SK-N-SH (cell line): Measurements from ENCODE around the gene PAXX. TPM values are rescaled to one million over a fixed set of nuclear protein-coding genes. Genes with fewer than 3 reads are reported as not detected.

Experiments
- CTCF ChIA-PET: fragments of 300-600, 350-600 bp; formaldehyde crosslinking; extraction: SDS; loops from one replicate; lab custom pipeline; 2021; lab: Yijun Ruan, JAX
- POLR2A ChIA-PET: fragments of 350-600 bp; sonication (Branson Sonifier 250); formaldehyde crosslinking; extraction: SDS; loops from one replicate; lab custom pipeline; 2020; ENCODE audit warnings: antibody characterized with exemption, inconsistent platforms; lab: Yijun Ruan, JAX
- DNase-seq: peaks from one replicate; pipeline ENCODE4 v3.0.0; 2012
- H2AFZ ChIP-seq: fragments of 200-600 bp; sonication (generic); 2 replicates; pipeline ENCODE4 v1.8.1; 2016; ENCODE audit warnings: antibody characterized with exemption, mild to moderate bottlenecking, low read depth
- H3F3A ChIP-seq: fragments of 200-600 bp; sonication (generic); replicated peaks from 2 replicates; pipeline ENCODE3; 2016; ENCODE audit warnings: antibody characterized with exemption, mild to moderate bottlenecking; ENCODE audit not compliant: insufficient read depth
- H3K27ac ChIP-seq, 2 experiments: fragments of 200-500 bp in 1 of 2; fragments of 200-600 bp in 1 of 2; sonication (Bioruptor generic) in 1 of 2; sonication (generic), shearing (Covaris generic) in 1 of 2; 2 replicates each; pipeline versions ENCODE4 v1.5.1 to v1.6.1; 2014 to 2016; ENCODE audit warnings: low read depth in 2 of 2, inconsistent platforms in 1 of 2, low read length in 1 of 2, mild to moderate bottlenecking in 1 of 2, mixed read lengths in 1 of 2
- H3K27me3 ChIP-seq: fragments of 200-600 bp; sonication (generic), shearing (Covaris generic); 2 replicates; pipeline ENCODE4 v1.6.1; 2016; ENCODE audit warnings: mixed run types; ENCODE audit not compliant: insufficient read depth
- H3K36me3 ChIP-seq, 2 experiments: fragments of 200-500 bp in 1 of 2; fragments of 200-600 bp in 1 of 2; sonication (Bioruptor generic) in 1 of 2; sonication (generic) in 1 of 2; replicated peaks in 1 of 2; 2 replicates each; pipeline versions ENCODE3 to v1.5.1; 2014 to 2016; ENCODE audit warnings: low read length in 1 of 2, mild to moderate bottlenecking in 1 of 2; ENCODE audit not compliant: insufficient read depth in 2 of 2, control insufficient read depth in 1 of 2
- H3K4me1 ChIP-seq, 2 experiments: fragments of 200-500 bp in 1 of 2; fragments of 200-600 bp in 1 of 2; sonication (Bioruptor generic) in 1 of 2; sonication (generic), shearing (Covaris generic) in 1 of 2; 2 replicates each; pipeline versions ENCODE4 v1.5.1 to v1.6.1; 2014 to 2016; ENCODE audit warnings: low read depth in 1 of 2, low read length in 1 of 2, mixed run types in 1 of 2; ENCODE audit not compliant: insufficient read depth in 2 of 2, control insufficient read depth in 1 of 2
- H3K4me2 ChIP-seq: fragments of 200-600 bp; sonication (generic), shearing (Covaris generic); 2 replicates; pipeline ENCODE4 v1.6.1; 2017; ENCODE audit warnings: mixed run types
- H3K4me3 ChIP-seq, 2 experiments: fragments of 200-500 bp in 1 of 2; fragments of 200-600 bp in 1 of 2; sonication (Bioruptor generic) in 1 of 2; sonication (generic), shearing (Covaris generic) in 1 of 2; 2 replicates each; pipeline versions ENCODE4 v1.5.1 to v1.8.1; 2014 to 2016; ENCODE audit warnings: low read depth in 2 of 2, inconsistent platforms in 1 of 2, low read length in 1 of 2, mild to moderate bottlenecking in 1 of 2, mixed read lengths in 1 of 2, moderate library complexity in 1 of 2
- H3K79me2 ChIP-seq: fragments of 200-600 bp; sonication (generic); 2 replicates; pipeline ENCODE4 v1.8.1; 2017; ENCODE audit warnings: mild to moderate bottlenecking; ENCODE audit not compliant: insufficient read depth
- H3K9ac ChIP-seq: fragments of 200-600 bp; sonication (generic); 2 replicates; pipeline ENCODE4 v1.6.1; 2017; ENCODE audit warnings: mixed run types
- H3K9me2 ChIP-seq: fragments of 200-600 bp; sonication (generic); 2 replicates; pipeline ENCODE4 v1.6.1; 2017; ENCODE audit warnings: mixed run types
- H3K9me3 ChIP-seq: fragments of 200-600 bp; sonication (generic); 2 replicates; pipeline ENCODE4 v1.6.1; 2017; ENCODE audit warnings: mixed run types, mild to moderate bottlenecking, moderate library complexity
- H4K20me1 ChIP-seq: fragments of 200-600 bp; sonication (generic); 2 replicates; pipeline ENCODE4 v1.6.1; 2017; ENCODE audit warnings: mild to moderate bottlenecking, mixed run types; ENCODE audit not compliant: insufficient read depth
- ELF1 ChIP-seq: IDR thresholded peaks from 2 replicates; pipeline ENCODE4 v1.4.0; 2012
- EZH2phosphoT487 ChIP-seq: fragments of 200-600 bp; sonication (generic); IDR thresholded peaks from 2 replicates; pipeline ENCODE4 v1.6.1; 2017; ENCODE audit warnings: low read depth, mixed run types, mild to moderate bottlenecking, antibody characterized with exemption, moderate library complexity, borderline replicate concordance
- FOSL2 ChIP-seq: IDR thresholded peaks from 2 replicates; pipeline ENCODE4 v1.4.0; 2012; ENCODE audit warnings: low read depth, mild to moderate bottlenecking, moderate library complexity, borderline replicate concordance
- GABPA ChIP-seq: IDR thresholded peaks from 2 replicates; pipeline ENCODE4 v1.4.0; 2012; ENCODE audit warnings: low read depth, mild to moderate bottlenecking
- MAX ChIP-seq: IDR thresholded peaks from 2 replicates; pipeline ENCODE4 v1.4.0; 2012; ENCODE audit warnings: low read depth
- MXI1 ChIP-seq: IDR thresholded peaks from 2 replicates; pipeline ENCODE4 v1.6.1; 2012; ENCODE audit warnings: mild to moderate bottlenecking, low read depth, low read length, improper control_type of control experiment
- PBX3 ChIP-seq: IDR thresholded peaks from 2 replicates; pipeline ENCODE4; 2012
- REST ChIP-seq: IDR thresholded peaks from 2 replicates; pipeline ENCODE4 v1.6.1; 2012; ENCODE audit warnings: mild to moderate bottlenecking, low read depth, low read length, moderate library complexity
- RFX5 ChIP-seq: IDR thresholded peaks from 2 replicates; pipeline ENCODE4 v1.6.1; 2012; ENCODE audit warnings: mild to moderate bottlenecking, improper control_type of control experiment, low read length
- SMC3 ChIP-seq: IDR thresholded peaks from 2 replicates; pipeline ENCODE4 v1.6.1; 2012; ENCODE audit warnings: low read depth, low read length, improper control_type of control experiment
- TCF12 ChIP-seq: IDR thresholded peaks from 2 replicates; pipeline ENCODE4 v1.4.0; 2012
- TEAD4 ChIP-seq: IDR thresholded peaks from 2 replicates; pipeline ENCODE4 v1.4.0; 2012; ENCODE audit warnings: mild to moderate bottlenecking, borderline replicate concordance; ENCODE audit not compliant: insufficient read depth
- YY1 ChIP-seq: IDR thresholded peaks from 2 replicates; pipeline ENCODE4 v1.4.0; 2012; ENCODE audit warnings: low read depth, mild to moderate bottlenecking
- WGBS: methylation state at CpG from one replicate; pipeline ENCODE4 v1.1.6; 2017; ENCODE audit warnings: low lambda C conversion rate; 5-methylcytosine and 5-hydroxymethylcytosine counted together
- polyA plus RNA-seq, 3 experiments: library from polyadenylated mRNA; depleted of rRNA; stranded (reverse); fragments of >200 nt; gene quantifications; 2 replicates each; pipeline ENCODE4 v1.2.3, GENCODE V29; 2012
- TF ChIP-seq, protein P1 (sequence below): IDR thresholded peaks from 2 replicates; pipeline ENCODE4 v1.4.0; 2012; ENCODE audit warnings: low read depth, borderline replicate concordance

The PAXX gene
- polyA plus RNA-seq, 1 of the 3 experiments (the other 2 are of a cell fraction) = 52.9 TPM

GRCh38 chr9:136951541-136952320, 40.5 kb upstream of the PAXX start, which contains the start of gene LCN12:
LCN12 (plus strand) TSS chr9:136952273; CDS start chr9:136952328, 55 bp downstream.
- Histone ChIP-seq H3K4me2 (no peak within 1 kb of the TSS), H3K79me2 (no peaks in the 10 kb centered on the region), H3K4me1 (peaks cover 0 to 25% of the 10 kb centered on the region in 2 experiments; a peak in 2 of 4 replicates), H3K9ac (no peak within 1 kb of the TSS), H3K9me3 (no peaks in the 10 kb centered on the region), H3K27me3 (no peaks in the 10 kb centered on the region), H3K27ac (peak within 1 kb of the TSS in 1 of 2 experiments; percentile 30; a peak in 1 of 4 replicates), H3F3A (no peaks in the 10 kb centered on the region), H3K4me3 (no peak within 1 kb of the TSS), H4K20me1 (no peaks in the 10 kb centered on the region), H3K36me3 (no peaks in the 10 kb centered on the region), H3K9me2 (no peaks in the 10 kb centered on the region), H2AFZ (no peak within 1 kb of the TSS)
- POLR2A ChIA-PET = interaction anchor here (0.9 to 1.8 kb wide), 6 partner anchors 22 to 77 kb away, joined by 3 to 7 read pairs (median 4); partner anchors contain the start of gene PTGDS
- CTCF ChIA-PET = interaction anchor here (0.9 to 13.2 kb wide), 6 partner anchors 25 to 160 kb away, joined by 3 to 350 read pairs (median 4); partner anchors contain the start of genes ABCA2, CLIC3 and FUT7
- no peak for DNase-seq
- no peak for TF ChIP-seq GABPA
- WGBS = 100% methylated on average over 2 of the region's 14 CpGs

- Histone ChIP-seq H3K4me3 (no peak overlapping the region), H3K9ac (no peak overlapping the region), H3K9me2 (no peaks in the 10 kb centered on the region), H3K27me3 (no peaks in the 10 kb centered on the region), H3K79me2 (no peaks in the 10 kb centered on the region), H4K20me1 (no peaks in the 10 kb centered on the region), H3K9me3 (no peaks in the 10 kb centered on the region)
- peak; percentile 61 for DNase-seq
- ChIA-PET CTCF (interaction anchor here (1.4 to 13.2 kb wide), 3 partner anchors 44 to 97 kb away, joined by 4 to 350 read pairs (median 5); partner anchors contain the start of genes ABCA2, CLIC3 and FUT7), POLR2A (interaction anchor here (1.6 kb wide), 1 partner anchor 25 kb away, joined by 4 read pairs; the partner anchor contains the start of gene PTGDS)
- no peak for TF ChIP-seq MXI1
- no peak for TF ChIP-seq REST
- TF ChIP-seq ELF1 = no peak
- no peak for TF ChIP-seq TCF12
- TF ChIP-seq, protein P1, sequence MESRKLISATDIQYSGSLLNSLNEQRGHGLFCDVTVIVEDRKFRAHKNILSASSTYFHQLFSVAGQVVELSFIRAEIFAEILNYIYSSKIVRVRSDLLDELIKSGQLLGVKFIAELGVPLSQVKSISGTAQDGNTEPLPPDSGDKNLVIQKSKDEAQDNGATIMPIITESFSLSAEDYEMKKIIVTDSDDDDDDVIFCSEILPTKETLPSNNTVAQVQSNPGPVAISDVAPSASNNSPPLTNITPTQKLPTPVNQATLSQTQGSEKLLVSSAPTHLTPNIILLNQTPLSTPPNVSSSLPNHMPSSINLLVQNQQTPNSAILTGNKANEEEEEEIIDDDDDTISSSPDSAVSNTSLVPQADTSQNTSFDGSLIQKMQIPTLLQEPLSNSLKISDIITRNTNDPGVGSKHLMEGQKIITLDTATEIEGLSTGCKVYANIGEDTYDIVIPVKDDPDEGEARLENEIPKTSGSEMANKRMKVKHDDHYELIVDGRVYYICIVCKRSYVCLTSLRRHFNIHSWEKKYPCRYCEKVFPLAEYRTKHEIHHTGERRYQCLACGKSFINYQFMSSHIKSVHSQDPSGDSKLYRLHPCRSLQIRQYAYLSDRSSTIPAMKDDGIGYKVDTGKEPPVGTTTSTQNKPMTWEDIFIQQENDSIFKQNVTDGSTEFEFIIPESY = no peak
- TF ChIP-seq TEAD4 = no peak
- no peak for TF ChIP-seq GABPA
- no peak for TF ChIP-seq SMC3
- TF ChIP-seq EZH2phosphoT487 = no peak
- no peak for TF ChIP-seq FOSL2
- TF ChIP-seq YY1 = no peak
- no peak for TF ChIP-seq MAX
- no peak for TF ChIP-seq RFX5
- TF ChIP-seq PBX3 = no peak
- TF ChIP-seq, all 33 proteins: peak for 0
- Histone ChIP-seq H3K4me2 (no peak overlapping the region), H2AFZ (no peak overlapping the region), H3K27ac (peak overlapping the region in 1 of 2 experiments; percentile 30; a peak in 1 of 4 replicates), H3K4me1 (peaks cover 0 to 25% of the 10 kb centered on the region in 2 experiments; a peak in 2 of 4 replicates), H3K36me3 (no peaks in the 10 kb centered on the region), H3F3A (no peaks in the 10 kb centered on the region)
- WGBS = 94% methylated on average over 3 of the region's 15 CpGs
Observed at GRCh38 chr9:136952321-136952850, 39.8 kb upstream of the PAXX start.
